ENCODE data around the gene TFAP2A. TPM values are rescaled to one million over a fixed set of nuclear protein-coding genes. Genes with fewer than 3 reads are reported as not detected.

TFAP2A gene
- total RNA-seq, 1 donor from 2014 or later, result not detected

- Mint-ChIP-seq H3K4me1 (no peaks in the 10 kb centered on the region), H3K9me3 (no peaks in the 10 kb centered on the region), H3K27me3 (peaks cover 3% of the 10 kb centered on the region), H3K27ac (no peak overlapping the region), H3K4me3 (no peak overlapping the region), H3K36me3 (ENCODE audit: low read depth) (no peaks in the 10 kb centered on the region)
- intact Hi-C loops (cut with micrococcal nuclease), result no loop called here
- DNase-seq, result no peak
These were observed 26.3 kb upstream of the TFAP2A start for GRCh38 chr6:10441004-10441654.

GRCh38 chr6:10437891-10438290 lies 23.0 kb upstream of the TFAP2A start:
- no peak for DNase-seq
- intact Hi-C loops (cut with micrococcal nuclease), result no loop called here
- H3K4me1 Mint-ChIP-seq, result peaks cover 10% of the 10 kb centered on the region
- peaks cover 4% of the 10 kb centered on the region for H3K27me3 Mint-ChIP-seq
- no peaks in the 10 kb centered on the region for H3K9me3 Mint-ChIP-seq
- no peak overlapping the region for H3K27ac Mint-ChIP-seq
- H3K4me3 Mint-ChIP-seq, result no peak overlapping the region
- no peaks in the 10 kb centered on the region for H3K36me3 Mint-ChIP-seq (ENCODE audit: low read depth)

GRCh38 chr6:10434235-10434634 lies 19.4 kb upstream of the TFAP2A start:
- Mint-ChIP-seq H3K9me3 (no peaks in the 10 kb centered on the region), H3K36me3 (ENCODE audit: low read depth) (no peaks in the 10 kb centered on the region), H3K4me1 (peaks cover 14% of the 10 kb centered on the region), H3K27ac (no peak overlapping the region), H3K4me3 (peak overlapping the region; percentile 7), H3K27me3 (peaks cover 6% of the 10 kb centered on the region)
- peak; percentile 64 for DNase-seq
- intact Hi-C loops (cut with micrococcal nuclease), result loop anchor here (2.0 kb wide), 1 partner anchor 1451 kb away; no protein-coding TSS in a partner anchor

- Mint-ChIP-seq H3K27ac (no peak overlapping the region), H3K27me3 (peaks cover 12% of the 10 kb centered on the region), H3K36me3 (ENCODE audit: low read depth) (no peaks in the 10 kb centered on the region), H3K4me3 (no peak overlapping the region), H3K9me3 (no peaks in the 10 kb centered on the region), H3K4me1 (peaks cover 14% of the 10 kb centered on the region)
- intact Hi-C loops (cut with micrococcal nuclease), result no loop called here
- DNase-seq, result no peak
These were observed 18.4 kb upstream of the TFAP2A start for GRCh38 chr6:10433322-10433721.

GRCh38 chr6:10431423-10432164 lies 16.7 kb upstream of the TFAP2A start:
- Mint-ChIP-seq H3K4me3 (no peak overlapping the region), H3K36me3 (ENCODE audit: low read depth) (no peaks in the 10 kb centered on the region)
- intact Hi-C loops (cut with micrococcal nuclease), result no loop called here

GRCh38 chr6:10429638-10430427 lies 15.0 kb upstream of the TFAP2A start:
- Mint-ChIP-seq H3K27ac (no peak overlapping the region), H3K36me3 (ENCODE audit: low read depth) (no peaks in the 10 kb centered on the region), H3K9me3 (peaks cover 7% of the 10 kb centered on the region), H3K27me3 (peaks cover 39% of the 10 kb centered on the region), H3K4me1 (peaks cover 15% of the 10 kb centered on the region), H3K4me3 (peak overlapping the region; percentile 6)
- intact Hi-C loops (cut with micrococcal nuclease), result loop anchor here (1.0 to 5.0 kb wide), 4 partner anchors 17 to 1447 kb away; no protein-coding TSS in a partner anchor
- DNase-seq, result peak; percentile 69

More at GRCh38 chr6:10431423-10432164, 16.7 kb upstream of the TFAP2A start:
- Mint-ChIP-seq H3K4me1 (peaks cover 15% of the 10 kb centered on the region), H3K27me3 (peaks cover 25% of the 10 kb centered on the region), H3K9me3 (no peaks in the 10 kb centered on the region), H3K27ac (no peak overlapping the region)
- DNase-seq, result no peak

- peaks cover 8% of the 10 kb centered on the region for H3K4me1 Mint-ChIP-seq
- H3K4me3 Mint-ChIP-seq, result peak overlapping the region; percentile 60
- H3K9me3 Mint-ChIP-seq, result peaks cover 10% of the 10 kb centered on the region
- peak overlapping the region; percentile 48 for H3K27ac Mint-ChIP-seq
- DNase-seq, result no peak
- H3K27me3 Mint-ChIP-seq, result peaks cover 67% of the 10 kb centered on the region
- intact Hi-C loops (cut with micrococcal nuclease), result loop anchor here (5.0 kb wide), 2 partner anchors 170 to 395 kb away; no protein-coding TSS in a partner anchor
- H3K36me3 Mint-ChIP-seq (ENCODE audit: low read depth), result no peaks in the 10 kb centered on the region
These were observed 12.0 kb upstream of the TFAP2A start for GRCh38 chr6:10426781-10427279.

GRCh38 chr6:10425975-10426780 lies 11.3 kb upstream of the TFAP2A start:
- Mint-ChIP-seq H3K4me1 (peaks cover 8% of the 10 kb centered on the region), H3K9me3 (peaks cover 13% of the 10 kb centered on the region), H3K27me3 (peaks cover 73% of the 10 kb centered on the region), H3K27ac (peak overlapping the region; percentile 48), H3K4me3 (peak overlapping the region; percentile 60), H3K36me3 (ENCODE audit: low read depth) (no peaks in the 10 kb centered on the region)
- intact Hi-C loops (cut with micrococcal nuclease), result loop anchor here (2.0 to 5.0 kb wide), 3 partner anchors 41 to 394 kb away; no protein-coding TSS in a partner anchor
- DNase-seq, result peak; percentile 58

GRCh38 chr6:10425176-10425974 lies 10.5 kb upstream of the TFAP2A start:
- peaks cover 6% of the 10 kb centered on the region for H3K4me1 Mint-ChIP-seq
- H3K27ac Mint-ChIP-seq, result no peak overlapping the region
- H3K27me3 Mint-ChIP-seq, result peaks cover 81% of the 10 kb centered on the region
- no peaks in the 10 kb centered on the region for H3K36me3 Mint-ChIP-seq (ENCODE audit: low read depth)
- no peak for DNase-seq
- intact Hi-C loops (cut with micrococcal nuclease), result loop anchor here (2.0 to 5.0 kb wide), 3 partner anchors 41 to 393 kb away; no protein-coding TSS in a partner anchor
- peaks cover 13% of the 10 kb centered on the region for H3K9me3 Mint-ChIP-seq
- H3K4me3 Mint-ChIP-seq, result peak overlapping the region; percentile 21

GRCh38 chr6:10424040-10424439 lies 9.2 kb upstream of the TFAP2A start:
- Mint-ChIP-seq H3K4me1 (peaks cover 5% of the 10 kb centered on the region), H3K27me3 (peaks cover 87% of the 10 kb centered on the region), H3K9me3 (peaks cover 17% of the 10 kb centered on the region), H3K36me3 (ENCODE audit: low read depth) (peaks cover 3% of the 10 kb centered on the region), H3K4me3 (no peak overlapping the region), H3K27ac (no peak overlapping the region)
- no peak for DNase-seq
- intact Hi-C loops (cut with micrococcal nuclease), result loop anchor here (2.0 to 5.0 kb wide), 2 partner anchors 39 to 463 kb away; partner anchors contain the start of gene SYCP2L

GRCh38 chr6:10422737-10423034 lies 7.8 kb upstream of the TFAP2A start:
- H3K4me1 Mint-ChIP-seq, result peaks cover 5% of the 10 kb centered on the region
- no peak overlapping the region for H3K27ac Mint-ChIP-seq
- H3K4me3 Mint-ChIP-seq, result no peak overlapping the region
- H3K36me3 Mint-ChIP-seq (ENCODE audit: low read depth), result peaks cover 3% of the 10 kb centered on the region
- peaks cover 17% of the 10 kb centered on the region for H3K9me3 Mint-ChIP-seq
- H3K27me3 Mint-ChIP-seq, result peaks cover 91% of the 10 kb centered on the region
- intact Hi-C loops (cut with micrococcal nuclease), result loop anchor here (5.0 kb wide), 1 partner anchor 465 kb away; the partner anchor contains the start of gene SYCP2L
- no peak for DNase-seq
